Activated naive CD4-positive, alpha-beta T cell (primary cell): ENCODE measurements around the gene CDHR1.

Experiments
- DNase-seq, 4 experiments: peaks; one replicate each; lab custom pipeline; 2025; lab: John Stamatoyannopoulos, UW

The CDHR1 gene

GRCh38 chr10:84263716-84264115 is 69.4 kb downstream of the CDHR1 start:
- DNase-seq, result no peak

- DNase-seq, result peak; percentile 16 to 59 (median 37)
Observed at GRCh38 chr10:84264611-84265141, 70.3 kb downstream of the CDHR1 start.

- no peak for DNase-seq
Observed at GRCh38 chr10:84265418-84265817, 71.1 kb downstream of the CDHR1 start.

- DNase-seq, result peak in 3 of 4 experiments; percentile 8 to 50 (median 28)
Observed at GRCh38 chr10:84267503-84268126, 73.3 kb downstream of the CDHR1 start.

GRCh38 chr10:84269162-84269561 is 74.8 kb downstream of the CDHR1 start:
- no peak for DNase-seq
